SIG-M5 treated with dmso at 0.1 percent for 504 hours (cell line): ENCODE measurements around the gene SLC8A2.

Source experiments
- DNase-seq: peaks from one replicate; lab custom pipeline; 2025; ENCODE audit not compliant: unreplicated experiment; lab: John Stamatoyannopoulos, UW

SLC8A2 gene

DNA sequence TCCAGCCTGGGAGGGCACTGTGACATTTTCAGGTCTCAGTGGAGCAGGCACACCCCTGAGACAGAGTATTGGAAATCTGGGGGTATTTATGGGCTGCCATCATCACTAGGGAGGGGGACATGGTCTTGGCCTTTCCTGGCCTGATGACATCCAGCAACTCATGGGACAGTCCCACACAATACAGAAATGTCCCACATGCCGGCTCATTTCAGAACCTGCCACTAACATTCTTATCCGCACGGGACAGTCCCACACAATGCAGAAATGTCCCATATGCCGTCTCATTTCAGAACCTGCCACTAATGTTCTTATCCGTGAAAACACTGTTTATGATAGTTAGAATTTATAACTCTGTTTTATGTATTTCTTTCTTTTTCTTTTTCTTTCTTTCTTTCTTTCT is 9.8 kb downstream of the SLC8A2 start:
- DNase-seq = no peak

DNA sequence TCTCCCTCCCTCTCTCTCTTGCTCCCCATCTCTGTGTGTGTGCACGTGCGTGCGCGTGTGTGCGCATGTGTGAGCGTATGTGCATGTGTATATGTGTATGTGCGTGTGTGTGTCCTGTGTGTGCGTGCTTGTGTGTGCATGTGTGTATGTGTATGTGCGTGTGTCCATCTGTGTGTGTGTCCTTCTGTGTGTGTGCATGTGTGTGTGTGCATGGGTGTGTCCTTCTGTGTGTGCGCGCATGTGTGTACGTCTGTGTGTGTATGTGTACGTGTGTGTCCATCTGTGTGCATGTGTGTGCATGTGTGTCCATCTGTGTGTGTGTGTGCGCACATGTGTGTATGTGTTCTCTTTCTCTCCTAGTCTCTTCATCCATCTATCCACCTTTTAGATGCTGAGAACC is 12.2 kb downstream of the SLC8A2 start:
- DNase-seq = no peak

DNA sequence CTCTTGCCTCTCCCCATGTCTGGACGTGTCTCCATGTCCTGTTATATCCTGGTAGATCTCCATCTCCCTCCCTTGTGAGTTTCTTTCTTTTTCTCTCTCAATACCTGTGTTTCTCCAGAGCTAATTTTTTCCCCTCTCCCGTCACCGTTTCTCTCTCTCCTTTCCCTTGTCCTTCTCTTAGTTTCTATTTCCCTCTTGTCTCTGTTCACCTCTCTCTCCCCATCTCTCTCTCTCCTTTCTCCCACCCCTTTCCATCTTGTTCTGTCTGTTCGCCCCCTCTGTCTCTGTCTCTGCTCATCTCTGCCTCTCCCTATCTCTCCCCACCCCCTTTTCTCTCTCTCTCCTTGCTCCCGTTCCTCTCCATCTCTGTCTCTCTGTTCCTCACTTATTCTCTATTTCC is 13.0 kb downstream of the SLC8A2 start:
- no peak for DNase-seq

DNA sequence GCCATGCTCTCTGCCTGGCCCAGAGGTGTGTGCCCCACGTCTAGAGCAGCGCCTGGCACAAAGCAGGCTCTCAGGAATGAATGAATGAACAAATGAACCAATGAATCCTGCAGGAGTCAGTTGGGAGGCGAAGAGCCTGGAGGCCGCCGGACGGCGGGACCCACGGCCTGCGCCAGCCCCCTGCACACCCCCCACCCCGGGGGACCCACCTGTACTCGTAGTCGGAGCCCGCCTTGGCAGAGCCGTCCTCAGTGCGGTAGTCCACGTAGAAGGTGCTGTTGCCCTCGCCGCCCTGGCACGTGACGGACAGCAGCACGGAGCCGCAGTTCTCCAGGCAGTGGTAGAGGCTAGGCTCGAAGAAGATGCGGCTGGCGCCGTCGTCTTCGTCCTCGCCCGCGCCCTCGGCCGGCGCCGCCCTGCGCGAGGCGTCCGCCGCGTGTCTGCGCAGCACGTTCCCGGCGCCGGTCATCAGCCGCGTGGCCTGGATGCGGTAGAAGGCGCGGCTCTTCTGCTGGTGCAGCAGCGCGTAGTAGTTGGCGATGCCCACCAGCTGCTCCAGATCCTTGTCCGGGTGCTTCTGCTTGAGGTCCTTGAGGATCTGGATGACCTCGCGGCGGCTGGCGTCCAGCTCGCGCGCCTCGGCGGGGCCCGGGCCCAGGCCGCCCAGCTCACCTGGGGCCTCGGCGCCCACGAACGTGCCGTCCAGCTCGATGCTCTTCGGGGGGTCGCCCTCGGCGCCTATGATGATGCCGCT is 14.8 kb downstream of the SLC8A2 start:
- no peak for DNase-seq

DNA sequence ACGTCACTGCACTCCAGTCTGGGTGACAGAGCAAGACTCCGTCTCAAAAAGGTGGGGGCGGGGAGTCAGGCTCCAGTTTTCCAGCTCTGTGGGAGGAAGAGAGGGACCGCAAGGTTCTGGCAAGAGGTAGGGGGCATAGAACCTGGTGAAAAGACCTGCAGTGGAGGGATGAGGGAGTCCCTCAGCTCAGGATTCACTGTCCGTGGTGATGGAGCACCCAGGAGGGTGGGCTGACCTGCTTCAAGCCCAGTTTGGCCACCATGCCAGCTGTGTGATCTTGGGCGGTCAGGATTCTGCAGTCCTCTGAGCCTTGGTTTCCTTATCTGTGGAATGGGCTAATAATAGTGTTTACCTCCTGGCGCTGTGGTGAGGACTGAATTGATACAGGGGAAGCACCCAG is 21.2 kb downstream of the SLC8A2 start:
- DNase-seq = no peak

DNA sequence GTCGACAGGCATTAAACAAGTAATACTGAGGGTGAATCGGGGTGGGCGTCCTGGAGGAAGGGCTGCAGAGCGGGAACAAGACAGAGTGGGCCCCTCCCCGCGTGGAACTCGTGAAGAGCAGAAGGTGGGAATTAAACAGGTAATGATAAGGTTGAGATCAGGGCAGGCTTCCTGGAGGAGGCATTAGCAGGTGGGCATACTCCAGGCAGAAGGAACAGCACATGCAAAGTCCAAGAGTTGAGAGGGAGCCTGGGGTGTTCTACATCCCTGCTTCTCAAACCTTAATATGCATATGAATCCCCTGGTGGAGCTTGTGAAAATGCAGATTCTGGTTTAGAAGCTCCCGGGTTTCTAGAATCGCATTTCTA is 23.3 kb downstream of the SLC8A2 start:
- no peak for DNase-seq

DNA sequence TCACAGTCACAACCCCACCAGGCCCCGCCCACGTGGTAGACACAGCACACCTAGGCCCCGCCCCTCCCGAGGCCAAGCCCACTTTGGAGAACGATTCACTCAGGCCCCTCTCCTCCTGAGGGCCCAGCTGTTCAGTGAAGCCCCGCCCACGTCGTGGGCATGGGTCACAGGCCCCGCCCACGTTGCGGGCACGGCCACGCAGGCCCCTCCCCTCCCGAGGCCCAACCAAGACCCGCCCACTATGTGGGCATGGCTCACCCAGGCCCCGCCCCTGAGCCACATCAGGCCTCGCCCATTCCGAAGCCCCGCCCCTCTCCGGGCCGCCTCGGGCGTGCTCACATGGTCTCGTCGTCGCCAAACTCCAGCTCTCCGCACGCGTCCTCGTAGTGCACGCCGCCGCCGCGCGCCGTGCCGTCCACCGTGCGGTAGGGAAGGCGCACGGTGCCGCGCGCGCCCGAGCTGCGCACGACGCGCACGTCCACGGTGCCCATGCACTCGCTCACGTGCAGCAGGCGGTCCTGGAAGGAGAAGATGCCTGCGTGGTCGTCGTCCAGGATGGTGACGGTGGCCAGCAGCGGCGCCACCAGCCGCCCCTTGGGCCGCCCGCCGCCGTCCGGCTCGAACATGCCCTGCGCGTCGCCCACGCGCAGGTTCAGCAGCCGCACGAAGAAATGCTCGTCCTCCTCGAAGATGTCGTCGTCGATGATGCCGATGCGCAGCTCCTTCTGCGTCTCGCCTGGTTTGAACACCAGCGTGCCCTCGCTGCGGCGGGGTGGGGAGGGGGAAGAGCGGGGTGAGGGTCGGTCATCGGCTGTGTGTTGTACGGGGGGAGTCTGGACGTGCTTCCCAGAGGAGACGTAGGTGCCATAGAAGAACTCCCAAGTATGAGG is 24.0 kb downstream of the SLC8A2 start:
- no peak for DNase-seq

DNA sequence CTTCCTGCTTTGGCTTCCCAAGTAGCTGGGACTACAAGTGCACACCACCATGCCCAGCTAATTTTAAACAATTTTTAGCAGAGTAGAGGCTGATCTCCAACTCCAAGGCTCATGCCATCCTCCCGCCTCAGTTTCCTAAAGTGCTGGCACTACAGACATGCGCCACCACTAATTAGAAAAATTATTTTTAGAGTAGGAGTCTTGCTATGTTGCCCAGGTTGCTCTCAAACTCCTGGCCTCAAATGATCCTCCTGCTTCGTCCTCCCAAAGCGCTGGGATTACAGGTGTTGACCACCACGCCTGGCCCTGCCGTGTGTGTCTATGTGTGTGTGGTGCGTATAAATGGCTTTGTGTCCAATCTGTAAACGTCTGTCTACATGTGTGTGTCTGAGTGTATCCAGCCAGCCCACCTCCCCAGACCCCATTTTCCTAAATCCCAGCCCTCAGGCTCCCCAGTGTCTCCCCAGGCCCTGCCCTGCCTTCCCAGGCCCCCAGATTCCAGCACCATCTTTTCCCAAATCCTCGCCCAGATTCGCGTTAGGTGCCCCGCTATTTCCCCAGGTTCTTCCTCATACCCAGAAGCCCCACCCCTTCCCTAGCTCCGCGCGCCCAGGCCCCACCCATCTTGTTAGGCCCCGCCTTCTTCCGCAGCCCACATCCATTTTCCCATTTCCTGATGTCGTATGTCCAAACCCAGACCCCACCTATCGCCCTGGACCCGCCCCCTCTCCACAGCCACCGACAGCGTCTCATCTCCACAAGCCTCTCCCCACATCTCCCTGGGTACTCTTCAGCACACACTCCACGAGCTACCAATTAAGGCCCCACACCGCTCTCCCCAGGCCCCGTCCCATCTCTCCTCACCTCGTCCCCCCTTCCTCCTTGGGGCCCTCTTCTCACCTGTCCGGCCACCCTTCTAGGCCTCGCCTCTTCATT is 24.9 kb downstream of the SLC8A2 start:
- no peak for DNase-seq

DNA sequence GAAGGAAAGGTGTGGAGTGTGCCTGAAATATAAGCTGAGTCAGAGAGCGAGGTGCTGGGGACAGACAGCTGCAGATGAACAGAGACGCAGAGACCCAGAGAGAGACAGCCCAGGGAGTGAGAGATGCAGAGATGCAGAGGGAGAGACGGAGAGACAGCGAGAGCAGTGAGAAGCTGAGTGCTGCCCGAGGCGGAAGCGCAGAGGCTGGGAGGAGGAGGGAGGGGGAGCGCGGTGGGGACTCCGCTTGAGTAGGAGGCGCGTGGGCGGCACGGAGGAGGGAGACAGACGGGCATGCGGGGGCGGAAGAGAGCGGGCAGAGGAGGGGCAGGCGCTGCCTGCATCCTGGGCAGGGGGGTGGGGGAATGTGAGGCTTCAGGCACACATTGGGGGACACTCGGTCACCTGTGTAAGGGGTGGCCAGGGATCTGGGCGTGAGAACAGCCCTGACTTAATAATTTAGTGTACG is 25.7 kb downstream of the SLC8A2 start:
- DNase-seq = peak; percentile 31

DNA sequence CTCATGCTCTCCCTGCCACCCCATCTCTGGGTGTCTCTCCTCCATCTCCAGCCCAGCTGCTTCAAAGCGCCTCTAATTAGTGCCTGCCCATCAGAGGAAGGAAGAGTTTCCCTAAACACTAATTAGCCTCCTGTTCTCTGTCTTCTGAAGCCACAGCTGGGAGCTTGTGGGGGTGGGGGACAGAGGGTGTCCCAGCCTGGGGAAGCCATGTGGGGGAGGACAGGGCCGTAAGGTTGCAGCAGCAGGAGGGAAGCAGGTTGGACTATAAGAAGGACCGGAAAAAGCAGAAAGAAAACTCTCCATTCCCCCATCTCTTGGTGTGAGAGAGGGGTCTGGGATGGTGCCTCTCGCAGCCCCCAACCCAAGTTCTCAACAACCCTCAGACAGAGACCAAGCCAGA is 26.2 kb downstream of the SLC8A2 start:
- DNase-seq = no peak

DNA sequence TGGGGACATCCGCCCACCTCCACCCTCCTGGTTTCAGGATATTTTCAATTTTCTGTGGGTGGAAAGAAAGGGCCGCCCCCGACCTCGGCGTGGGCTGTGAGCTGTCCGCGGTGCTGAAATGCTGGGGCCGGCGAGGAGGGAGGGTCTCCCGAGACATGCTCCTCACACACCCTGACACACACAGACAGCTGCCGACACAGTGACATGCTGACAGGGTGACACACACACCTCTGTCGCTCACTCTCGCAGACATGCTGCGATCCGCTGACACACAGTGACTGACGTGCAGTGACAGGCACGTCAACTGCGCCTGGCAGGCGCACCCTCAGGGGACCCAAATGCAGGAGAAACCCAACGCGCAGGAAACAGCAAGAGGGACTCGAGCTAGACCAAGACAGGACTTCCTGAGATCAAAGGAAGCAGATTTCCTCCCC is 27.3 kb downstream of the SLC8A2 start:
- DNase-seq = no peak

DNA sequence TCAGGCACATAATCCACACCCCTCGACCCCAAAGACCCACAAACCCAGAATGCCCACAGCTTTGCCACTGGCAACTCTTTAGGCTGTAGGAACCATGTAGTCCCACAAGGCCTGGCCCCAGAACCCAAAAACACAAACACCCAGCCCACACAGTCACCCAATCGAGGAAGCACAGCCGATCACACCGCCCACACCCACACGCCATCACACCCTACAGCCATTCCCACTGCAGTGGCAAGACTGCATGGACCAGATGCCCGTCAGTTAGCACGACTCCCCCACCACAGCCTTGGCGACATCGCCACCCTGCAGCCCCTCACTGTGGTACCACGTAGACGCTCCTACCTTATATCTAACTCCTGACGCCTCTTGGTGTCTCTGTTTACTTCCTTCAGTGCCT is 28.4 kb downstream of the SLC8A2 start:
- no peak for DNase-seq

DNA sequence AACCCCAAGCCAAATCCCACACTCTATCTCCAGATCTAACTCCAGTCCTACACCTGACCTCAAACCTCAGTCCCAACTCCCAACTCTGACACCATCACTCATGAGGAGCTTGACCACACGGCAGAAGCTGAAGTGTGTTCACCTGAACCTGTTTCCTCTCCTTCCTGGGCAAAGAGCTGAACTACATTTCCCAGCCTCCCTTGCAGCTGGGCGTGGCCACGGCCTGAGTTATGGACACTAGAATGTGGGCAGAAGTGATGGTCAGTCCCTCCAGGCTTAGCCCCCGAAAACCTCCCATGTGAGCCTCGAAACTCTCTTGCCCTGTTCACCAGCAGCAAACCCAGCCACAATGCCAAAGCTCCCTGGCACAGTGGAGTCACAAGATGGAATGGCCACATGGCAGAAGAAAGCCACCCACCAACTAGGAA is 32.9 kb downstream of the SLC8A2 start:
- no peak for DNase-seq

DNA sequence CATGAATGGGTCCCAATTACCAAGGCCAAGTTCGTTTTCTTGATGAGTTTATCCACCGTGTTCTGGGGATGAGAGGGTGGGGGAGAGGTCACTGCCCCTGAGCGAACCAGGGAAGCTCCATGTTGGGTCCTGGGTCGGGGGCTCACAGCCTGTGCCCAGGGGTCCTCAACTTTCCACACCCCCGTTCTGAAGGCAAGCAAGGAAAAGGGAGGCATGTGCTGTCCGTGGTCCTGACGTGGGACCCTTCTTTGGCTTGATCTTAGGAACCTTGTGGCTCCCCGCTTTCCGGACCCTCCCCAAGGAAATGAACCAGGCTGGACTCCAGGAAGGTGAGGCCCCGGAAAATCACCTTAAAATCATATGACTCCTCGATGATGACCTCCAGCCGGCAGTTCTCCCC is 34.2 kb downstream of the SLC8A2 start:
- no peak for DNase-seq

DNA sequence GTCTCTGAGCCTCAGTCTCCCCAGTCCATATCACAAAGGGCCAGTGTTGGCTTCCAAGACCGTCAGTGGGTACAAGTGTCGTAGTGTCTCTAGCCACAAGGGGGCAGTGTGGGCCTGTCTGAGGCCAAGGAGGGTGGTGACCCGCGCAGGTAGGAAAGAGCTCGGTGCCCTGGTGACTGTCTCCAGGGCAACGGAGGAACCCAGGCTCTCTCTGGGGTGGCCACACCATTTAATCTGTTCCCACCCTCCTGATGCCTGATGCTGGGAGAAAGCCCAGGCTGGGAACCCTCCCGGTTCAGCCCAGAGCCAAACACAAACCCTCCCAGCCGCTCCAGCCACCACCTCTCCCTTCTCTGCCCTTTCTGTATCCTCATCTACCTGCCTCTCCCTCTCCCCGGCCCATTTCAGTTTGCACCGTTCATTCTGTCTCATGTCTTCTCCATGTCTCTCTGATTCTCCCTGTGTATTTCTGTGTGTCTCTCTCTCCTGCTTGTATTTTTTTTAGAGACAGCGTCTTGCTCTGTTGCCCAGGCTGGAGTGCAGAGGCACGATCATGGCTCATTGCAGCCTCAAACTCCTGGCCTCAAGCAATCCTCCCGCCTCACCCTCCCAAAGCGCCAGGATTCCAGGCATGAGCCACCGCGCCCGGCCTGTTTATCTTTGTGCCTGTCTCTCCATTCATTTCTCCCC is 34.8 kb downstream of the SLC8A2 start:
- peak; percentile 58 for DNase-seq

DNA sequence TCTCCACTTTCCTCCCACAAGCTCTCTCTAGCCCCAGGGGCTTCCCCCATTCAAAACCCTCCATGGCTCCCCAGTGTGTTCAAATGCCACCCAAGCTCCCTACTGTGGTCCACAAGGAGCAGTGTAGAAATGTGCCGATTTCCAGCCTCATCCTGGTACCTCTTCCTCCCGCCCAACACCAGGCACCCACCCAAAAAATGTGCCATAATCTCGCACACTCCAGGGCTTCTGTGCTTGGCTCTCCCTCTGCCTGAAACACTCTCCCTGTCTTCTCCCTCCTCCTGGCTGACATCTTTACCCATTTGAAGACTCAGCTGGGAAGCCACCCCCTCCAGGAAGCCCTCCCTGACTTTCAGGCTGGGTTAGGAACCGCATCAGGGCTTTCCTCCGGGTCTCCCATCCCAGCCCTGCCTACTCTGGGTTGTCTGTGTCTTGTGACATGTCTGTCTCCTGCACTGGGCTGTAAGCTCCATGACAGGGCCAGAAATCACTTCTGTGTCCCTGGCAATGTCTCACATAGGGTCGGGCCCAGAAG is 35.7 kb downstream of the SLC8A2 start:
- no peak for DNase-seq

DNA sequence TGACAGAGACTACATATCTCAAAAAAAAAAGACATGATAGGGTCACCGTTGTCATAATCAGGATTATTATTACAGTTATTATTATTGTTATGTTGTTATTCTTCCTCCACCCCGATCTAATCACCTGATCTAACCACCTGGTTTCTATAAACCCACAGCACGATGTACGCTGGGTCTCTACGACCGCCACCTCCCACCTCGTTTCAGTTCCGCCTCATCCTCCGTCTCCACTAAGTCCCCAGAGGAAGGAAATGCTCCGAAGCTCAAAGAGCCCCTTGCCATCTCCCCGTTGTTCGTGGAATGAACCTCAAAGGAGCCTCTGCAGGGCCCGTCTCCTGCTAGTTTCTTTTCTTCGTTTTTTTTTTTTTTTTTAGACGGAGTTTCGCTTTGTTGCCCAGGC is 36.5 kb downstream of the SLC8A2 start:
- no peak for DNase-seq

DNA sequence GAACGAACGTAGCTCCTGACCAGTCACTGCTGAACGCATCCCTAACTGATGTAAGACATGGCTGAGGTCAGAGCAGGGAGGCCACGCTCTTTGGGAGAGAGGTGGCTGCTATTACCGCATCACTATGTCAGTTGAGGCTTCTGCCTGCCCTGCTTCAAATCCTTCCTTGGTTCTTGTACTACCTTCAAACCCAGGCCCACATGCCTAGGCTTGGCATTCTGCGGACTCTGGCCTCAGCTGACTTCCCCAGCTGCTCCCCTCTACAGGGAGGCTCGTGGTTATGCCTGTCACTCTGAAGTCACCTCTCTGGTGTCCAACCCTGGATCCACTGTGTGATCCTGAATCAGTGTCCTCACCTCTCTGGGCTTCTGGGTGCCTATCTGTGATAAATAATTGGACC is 37.6 kb downstream of the SLC8A2 start:
- no peak for DNase-seq

DNA sequence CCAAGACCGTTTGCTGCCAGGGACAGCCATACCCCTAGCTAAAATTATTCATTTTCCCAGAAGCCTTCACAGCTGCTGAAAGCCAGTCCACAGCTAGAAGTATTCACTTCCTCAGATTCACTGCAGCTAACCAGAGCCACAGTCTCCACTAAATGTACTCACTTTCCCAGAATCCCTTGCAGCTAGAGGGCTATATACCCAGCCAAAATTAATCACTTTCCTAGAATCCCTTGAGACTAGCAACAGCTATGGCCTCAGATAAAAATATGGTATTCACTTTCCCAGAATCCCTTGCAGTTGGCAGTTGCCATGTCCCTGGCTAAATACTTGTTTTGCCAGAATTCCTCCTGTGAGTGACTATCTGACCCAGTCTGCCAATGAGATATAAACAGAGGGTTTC is 38.6 kb downstream of the SLC8A2 start:
- DNase-seq = peak; percentile 28

DNA sequence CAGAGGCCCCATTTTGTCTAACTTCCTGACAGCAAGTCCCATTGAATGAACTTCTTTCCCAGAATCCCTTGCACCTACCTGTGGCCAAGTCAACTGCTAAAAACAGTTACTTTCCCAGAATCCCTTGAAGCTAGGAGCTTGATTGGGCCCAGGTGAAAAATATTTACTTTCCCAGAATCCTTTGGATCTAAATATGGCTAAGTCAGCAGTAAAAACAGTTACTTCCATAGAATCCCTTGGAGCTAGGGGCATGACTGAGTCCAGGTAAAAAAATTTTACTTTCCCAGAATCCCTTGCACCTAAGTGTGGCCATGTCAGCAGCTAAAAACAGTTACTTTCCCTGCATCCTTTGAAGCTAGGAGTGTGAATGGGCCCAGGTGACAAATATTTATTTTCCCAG is 39.2 kb downstream of the SLC8A2 start:
- no peak for DNase-seq
